GF-D8 (cell line): ENCODE data around the gene HDHD5.

Experiments
- DNase-seq: peaks from one replicate; lab custom pipeline; 2025; lab: John Stamatoyannopoulos, UW

The HDHD5 gene

DNA sequence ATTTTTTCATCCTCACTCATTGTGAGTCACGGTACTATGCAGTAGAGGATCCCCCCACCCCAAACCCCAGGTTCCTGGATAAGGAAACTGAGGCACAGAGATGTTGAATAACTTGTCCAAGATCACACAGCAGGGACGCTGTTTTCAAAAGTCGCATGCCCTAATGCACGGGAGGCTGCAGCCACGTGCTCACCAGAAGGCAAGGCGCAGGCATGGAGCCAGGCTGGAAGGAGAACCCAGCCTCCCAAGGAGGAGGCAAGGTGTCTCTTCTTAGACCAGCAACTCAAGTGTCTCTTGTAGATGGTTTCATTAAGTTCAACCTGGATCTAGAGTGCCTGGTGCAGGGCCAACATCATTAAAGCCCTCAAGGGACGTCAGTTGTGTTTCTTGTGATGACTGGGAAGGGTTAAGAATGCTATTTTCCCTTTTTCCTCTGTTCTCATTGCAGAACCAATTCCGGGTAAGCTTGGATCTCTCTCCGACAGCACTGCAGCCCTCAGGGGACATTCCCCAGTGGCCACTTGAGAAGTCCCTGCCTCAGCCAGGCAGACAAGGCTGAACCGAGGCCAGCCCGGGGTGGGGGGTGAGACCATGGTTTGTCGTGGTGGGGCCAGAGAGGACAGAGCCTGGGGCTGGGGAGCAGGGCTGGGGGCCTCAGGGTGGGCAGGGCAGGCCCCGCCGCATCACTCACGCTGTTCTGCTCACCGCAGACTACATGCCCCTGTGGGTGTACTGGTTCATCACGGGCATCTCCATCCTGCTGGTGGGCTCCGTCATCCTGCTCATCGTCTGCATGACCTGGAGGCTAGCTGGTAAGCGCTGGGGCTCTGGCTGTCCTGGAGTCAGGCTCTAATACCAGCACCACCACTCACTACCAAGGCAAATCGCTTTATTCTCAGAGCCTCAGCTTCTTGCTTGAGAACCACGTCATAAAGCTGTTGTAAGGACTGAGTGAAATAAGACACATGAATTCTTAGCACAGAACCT lies 53.6 kb downstream of the HDHD5 start:
- DNase-seq, result no peak

DNA sequence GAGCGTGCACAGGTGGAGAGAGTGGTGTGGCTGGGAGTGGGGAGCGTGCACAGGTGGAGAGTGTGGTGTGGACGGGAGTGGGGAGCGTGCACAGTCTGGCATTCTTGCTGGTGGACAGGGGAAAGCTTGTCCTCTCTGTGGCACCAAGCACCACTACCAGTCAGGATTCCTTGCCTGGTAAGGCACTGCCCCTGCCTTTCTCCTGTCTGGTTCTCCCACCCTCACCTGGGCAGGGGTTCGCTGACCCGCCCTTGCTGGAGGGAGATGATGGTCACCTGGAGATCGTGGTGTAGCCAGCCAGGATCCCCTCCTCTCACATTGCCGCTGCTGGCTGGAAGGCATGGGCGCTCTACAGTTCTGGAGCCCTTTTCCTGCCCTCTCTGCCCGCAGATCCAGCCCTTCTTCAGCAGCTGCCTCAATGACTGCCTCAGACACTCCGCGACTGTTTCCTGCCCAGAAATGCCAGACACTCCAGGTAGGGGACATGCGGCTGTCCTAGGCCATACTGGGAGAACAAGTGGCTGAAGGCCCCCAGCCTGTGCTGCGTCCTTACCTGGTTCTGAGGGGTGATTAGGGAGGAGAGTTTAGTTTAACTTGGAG lies 54.6 kb downstream of the HDHD5 start:
- DNase-seq, result no peak

DNA sequence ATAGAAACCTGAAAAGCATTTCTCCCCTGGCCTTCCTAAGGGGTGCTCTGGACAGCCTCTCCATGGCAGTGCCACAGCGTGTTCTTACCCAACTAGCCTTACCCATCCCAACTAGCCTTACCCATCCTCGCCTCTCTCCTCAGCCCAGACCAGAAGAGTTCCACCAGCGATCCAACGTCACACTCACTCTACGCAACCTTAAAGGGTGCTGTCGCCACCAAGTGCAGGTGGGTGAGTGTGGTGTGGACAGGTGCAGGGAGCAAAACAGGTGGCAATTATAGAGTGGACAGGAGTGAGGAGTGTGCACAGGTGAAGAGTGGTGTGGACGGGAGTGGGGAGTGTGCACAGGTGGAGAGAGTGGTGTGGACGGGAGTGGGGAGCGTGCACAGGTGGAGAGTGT lies 55.7 kb downstream of the HDHD5 start:
- DNase-seq, result no peak

DNA sequence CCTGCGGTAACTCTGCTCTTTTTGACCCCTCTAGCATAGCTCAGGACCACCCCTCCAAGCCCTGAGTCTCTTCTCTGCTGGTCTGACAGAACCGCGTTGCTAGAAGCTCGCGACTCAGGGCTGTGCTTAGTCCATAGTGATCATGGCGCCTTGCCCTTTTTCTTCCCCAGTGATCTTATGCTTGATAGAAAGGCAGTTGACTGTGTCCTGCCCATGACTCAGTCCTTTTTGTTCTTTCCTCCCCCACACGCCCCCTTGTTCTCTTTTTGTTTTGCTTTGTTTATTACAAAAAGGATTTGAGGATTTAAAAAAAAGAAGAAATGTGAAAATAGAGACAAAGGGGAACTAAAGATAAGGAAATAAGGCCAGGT lies 56.8 kb downstream of the HDHD5 start:
- DNase-seq, result peak; percentile 43

DNA sequence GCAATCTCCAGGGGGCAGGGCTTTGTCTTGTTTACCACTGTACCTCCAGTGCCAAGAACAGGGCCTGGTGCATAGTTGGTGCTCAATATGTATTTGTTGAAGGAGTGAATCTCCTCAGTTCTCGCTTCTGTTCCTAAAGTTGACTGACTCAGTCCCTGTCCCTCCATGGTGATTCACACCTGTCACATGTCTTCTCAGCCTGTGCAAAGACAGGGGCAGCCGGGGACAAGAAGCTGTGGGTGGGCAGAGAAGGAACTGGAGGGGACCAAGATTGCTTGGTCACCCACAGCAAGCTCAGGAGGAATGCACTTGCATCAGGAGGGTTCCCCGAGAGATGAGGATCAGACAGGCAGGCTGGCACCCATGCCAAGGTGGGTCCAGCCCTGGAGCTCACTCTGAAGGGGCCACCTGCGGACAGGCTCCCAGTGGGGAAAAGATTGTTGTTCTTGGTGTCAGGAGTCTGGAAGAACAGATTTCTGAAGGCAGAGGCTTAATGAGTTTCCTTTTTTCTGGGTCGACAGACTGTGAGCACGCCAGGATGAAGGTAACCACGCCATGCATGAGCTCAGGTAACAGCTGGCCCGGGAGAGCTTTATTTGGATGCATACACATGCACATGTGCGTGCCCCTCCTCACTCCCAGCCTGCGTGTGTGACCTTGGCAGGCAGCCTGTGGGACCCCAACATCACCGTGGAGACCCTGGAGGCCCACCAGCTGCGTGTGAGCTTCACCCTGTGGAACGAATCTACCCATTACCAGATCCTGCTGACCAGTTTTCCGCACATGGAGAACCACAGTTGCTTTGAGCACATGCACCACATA lies 57.4 kb downstream of the HDHD5 start:
- DNase-seq, result no peak

DNA sequence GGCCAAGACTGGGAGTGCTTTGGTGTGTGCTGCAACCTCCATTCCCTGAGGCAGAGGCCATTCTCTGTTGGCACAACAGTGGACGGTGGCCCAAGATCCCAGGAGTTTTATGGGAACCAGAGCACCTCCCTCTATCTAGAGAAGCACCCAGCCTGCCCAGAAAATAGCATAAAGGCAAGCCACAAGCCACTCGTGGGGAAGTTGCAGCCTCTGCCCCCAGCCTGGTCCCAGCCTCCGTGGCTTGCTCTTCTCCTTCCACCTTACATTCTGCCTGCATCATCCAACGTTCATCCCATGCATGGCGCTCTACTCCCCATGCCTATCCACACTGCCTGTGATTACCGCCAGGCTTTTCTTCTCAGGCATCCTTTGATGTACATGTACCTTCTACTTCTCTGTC lies 58.5 kb downstream of the HDHD5 start:
- DNase-seq, result peak; percentile 4

DNA sequence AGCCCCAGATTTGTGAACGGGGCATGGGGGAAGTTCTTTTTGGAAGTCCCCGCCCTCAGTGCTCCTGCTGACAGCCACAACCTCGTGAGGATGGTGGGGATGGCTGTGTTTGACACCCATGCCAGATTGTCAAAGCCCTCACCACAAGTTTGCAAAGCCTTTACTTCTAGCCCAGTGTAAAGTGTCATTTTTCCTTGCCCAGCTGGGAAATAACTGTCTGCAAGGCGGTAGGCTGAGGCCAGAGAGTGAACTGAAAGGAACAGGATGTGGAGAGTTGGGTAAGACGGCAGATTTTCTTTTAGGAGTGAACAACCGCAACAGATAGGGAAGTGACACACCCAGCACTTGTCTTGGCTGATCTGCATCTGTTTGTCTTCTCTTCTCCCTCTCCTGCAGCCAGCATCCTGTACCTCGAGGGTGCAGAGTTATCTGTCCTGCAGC lies 60.7 kb downstream of the HDHD5 start:
- DNase-seq, result peak; percentile 99

DNA sequence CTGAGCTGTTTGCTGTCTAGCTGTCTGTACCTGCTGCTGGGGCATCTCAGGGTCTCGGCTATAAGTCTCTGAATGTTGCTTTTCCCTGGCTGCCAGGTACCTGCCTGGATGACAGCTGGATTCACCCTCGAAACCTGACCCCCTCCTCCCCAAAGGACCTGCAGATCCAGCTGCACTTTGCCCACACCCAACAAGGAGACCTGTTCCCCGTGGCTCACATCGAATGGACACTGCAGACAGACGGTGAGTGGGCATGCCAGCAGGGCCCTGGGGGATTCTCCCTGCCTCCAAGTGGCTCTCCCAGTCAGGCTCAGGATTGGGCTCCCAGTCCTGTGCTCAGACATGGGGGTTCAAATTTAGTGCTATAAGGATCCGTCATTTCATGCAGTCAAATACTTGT lies 61.4 kb downstream of the HDHD5 start:
- no peak for DNase-seq

DNA sequence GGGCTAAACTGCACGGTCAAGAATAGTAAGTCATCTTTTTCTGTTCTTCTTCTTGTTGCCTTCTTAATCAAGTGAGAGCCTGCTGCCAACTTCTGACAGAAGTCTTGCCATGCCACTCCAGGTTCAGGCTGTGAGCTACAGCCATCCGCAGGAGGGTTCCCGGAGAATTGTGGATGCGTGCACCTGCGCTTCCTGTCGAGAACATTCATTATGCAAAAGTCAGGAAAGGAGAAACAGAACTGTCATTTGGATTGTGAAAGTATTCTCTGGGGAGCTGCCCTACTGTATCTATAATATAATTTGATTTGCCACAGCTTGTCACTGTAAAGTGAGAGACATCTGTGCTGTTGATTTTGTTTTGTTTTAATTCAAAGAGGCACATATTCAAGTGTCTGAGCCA lies 62.0 kb downstream of the HDHD5 start:
- DNase-seq, result no peak

DNA sequence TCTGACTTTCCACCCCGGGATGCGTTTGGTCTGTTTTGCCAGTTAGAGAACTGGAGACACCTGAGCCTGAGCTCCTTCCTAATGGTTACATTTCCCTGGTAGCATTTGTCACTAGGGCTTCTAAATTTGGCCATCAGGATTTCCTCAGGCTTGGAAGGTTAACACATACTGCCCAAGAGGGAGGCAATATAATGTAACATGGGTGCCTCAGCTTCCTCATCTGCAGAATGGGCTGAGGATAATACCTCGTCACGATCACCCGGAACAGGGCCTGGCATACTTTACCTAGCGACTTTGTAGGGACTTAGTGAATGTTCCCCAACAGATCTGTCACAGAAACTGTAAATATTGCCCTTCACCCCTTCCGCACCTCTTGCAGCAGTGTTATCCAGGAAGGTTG lies 63.0 kb downstream of the HDHD5 start:
- DNase-seq, result no peak

DNA sequence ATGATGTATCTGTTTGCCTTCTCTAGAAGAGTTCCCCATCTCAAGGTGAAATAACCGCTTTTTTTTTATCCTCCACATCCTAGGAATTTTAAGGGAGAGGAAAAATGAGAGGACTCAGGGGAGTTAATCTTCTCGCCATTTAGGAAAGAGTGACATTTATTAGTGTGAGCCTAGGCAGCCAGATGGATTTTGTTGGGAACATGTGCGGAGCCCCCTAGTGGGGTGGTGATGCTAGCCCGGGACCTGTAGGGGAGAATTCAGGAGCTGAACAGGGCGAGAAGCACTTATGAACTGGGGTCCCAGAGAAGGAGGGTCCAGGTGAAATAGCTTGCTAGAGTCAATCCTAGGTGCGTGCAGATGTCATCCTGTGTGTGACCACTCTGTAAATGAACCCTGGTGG lies 63.5 kb downstream of the HDHD5 start:
- DNase-seq, result no peak

DNA sequence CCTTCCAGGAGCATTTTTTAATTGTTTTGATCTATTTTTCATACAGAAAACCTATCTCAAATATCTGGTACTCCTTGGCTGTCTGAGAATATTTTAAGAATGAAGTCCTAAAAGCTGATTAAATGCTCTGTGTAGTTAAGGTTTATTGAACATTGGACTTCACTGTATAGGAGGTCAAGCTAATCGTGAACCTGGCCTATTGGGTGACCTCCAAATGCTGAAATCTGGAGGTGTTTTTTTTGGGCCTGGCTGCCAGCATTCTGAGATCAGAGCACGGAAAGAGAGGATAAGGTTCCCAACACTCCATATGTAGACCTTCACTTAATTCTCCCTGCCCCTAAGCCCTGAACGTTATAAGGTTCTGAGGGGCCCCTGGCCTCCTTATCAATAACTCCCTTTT lies 66.0 kb downstream of the HDHD5 start:
- DNase-seq, result no peak

DNA sequence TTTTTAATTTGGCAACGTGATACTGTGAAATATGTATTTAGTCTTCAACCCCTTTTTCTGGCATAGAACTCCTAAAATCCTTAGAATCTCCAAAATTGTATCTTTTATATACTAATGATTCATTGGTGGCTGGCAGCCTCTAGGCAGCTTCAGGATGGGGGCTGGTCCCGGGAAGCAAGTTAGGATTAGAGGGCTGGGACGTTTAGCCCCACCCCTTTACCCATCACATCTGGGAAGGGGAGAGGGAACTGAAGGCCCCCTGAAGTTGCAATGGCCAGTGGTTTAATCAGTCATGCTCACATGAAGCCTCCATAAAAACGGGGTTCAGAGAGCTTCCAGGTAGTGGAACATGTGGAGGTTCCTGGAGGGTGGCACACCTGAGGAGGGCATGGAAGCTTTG lies 67.2 kb downstream of the HDHD5 start:
- DNase-seq, result no peak

DNA sequence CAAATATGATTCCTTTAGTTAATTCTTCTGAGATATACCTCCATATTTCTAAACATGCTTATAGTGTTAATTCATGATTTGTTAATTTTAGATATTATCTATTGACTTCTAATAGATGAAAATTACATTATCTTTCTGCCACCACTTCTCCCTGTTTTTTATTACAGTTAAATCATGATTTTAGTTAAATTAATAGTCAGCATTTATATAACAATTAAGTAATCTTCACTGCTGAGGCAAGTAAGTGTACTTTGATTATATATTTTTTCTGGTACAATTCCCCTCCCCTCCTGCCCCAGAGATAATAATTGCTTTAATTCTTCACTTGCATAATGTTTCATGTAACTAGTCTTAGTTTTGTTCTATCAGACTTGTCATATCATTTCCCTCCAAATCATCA lies 68.5 kb downstream of the HDHD5 start:
- no peak for DNase-seq
